NT2/D1 (cell line): ENCODE results near the gene NSMCE1.

ENCODE experiments used
- SUZ12 ChIP-seq: IDR thresholded peaks from 2 replicates; pipeline ENCODE4 v1.6.1; 2011; ENCODE audit not compliant: insufficient read length, insufficient read depth; ENCODE audit errors: extremely low read depth
- YY1 ChIP-seq: IDR thresholded peaks from 2 replicates; pipeline ENCODE4 v1.6.1; 2011; ENCODE audit not compliant: insufficient read length, insufficient read depth
- ZNF274 ChIP-seq: IDR thresholded peaks from 2 replicates; pipeline ENCODE4 v1.6.1; 2011; ENCODE audit warnings: mild to moderate bottlenecking, low read depth, low read length

- TF ChIP-seq ZNF274 (no peak), YY1 (no peak), SUZ12 (no peak)
Measured at GRCh38 chr16:27190316-27190871, 78.2 kb downstream of the NSMCE1 start.
